Nephron (organoid): Measurements from ENCODE around the gene TAT.
"Not testable (repeated sequence)": the region's sequence is repeated elsewhere in the genome, so short reads cannot be mapped to it uniquely, and the experiment has no call there.

Experiments used
- H3K27ac Mint-ChIP-seq, 3 experiments: 2 replicates each; pipeline ENCODE4 v1.8.0; 2020; ENCODE audit warnings: mixed read lengths in 3 of 3, mild to moderate bottlenecking in 2 of 3, moderate library complexity in 1 of 3
- H3K27me3 Mint-ChIP-seq: 2 replicates; pipeline ENCODE4 v1.8.0; 2021; ENCODE audit warnings: low read depth, mild to moderate bottlenecking, moderate library complexity, mixed read lengths
- H3K36me3 Mint-ChIP-seq: 2 replicates; pipeline ENCODE4 v1.8.0; 2020; ENCODE audit warnings: low read depth, mixed read lengths
- H3K4me1 Mint-ChIP-seq: 2 replicates; pipeline ENCODE4 v1.8.0; 2020; ENCODE audit warnings: mixed read lengths
- H3K4me3 Mint-ChIP-seq, 3 experiments: 2 replicates each; pipeline ENCODE4 v1.8.0; 2020; ENCODE audit warnings: mild to moderate bottlenecking in 3 of 3, mixed read lengths in 3 of 3, moderate library complexity in 2 of 3
- H3K9me3 Mint-ChIP-seq: 2 replicates; pipeline ENCODE4 v1.8.0; 2020; ENCODE audit warnings: mixed read lengths
- TF ChIP-seq, protein P1 (sequence below), 3 experiments: fragments of 200-600 bp; sonication (generic); IDR thresholded peaks; one replicate each; pipeline ENCODE4 v1.5.0; 2021; ENCODE audit warnings: antibody characterized with exemption in 3 of 3; ENCODE audit not compliant: unreplicated experiment in 3 of 3

Gene TAT

DNA sequence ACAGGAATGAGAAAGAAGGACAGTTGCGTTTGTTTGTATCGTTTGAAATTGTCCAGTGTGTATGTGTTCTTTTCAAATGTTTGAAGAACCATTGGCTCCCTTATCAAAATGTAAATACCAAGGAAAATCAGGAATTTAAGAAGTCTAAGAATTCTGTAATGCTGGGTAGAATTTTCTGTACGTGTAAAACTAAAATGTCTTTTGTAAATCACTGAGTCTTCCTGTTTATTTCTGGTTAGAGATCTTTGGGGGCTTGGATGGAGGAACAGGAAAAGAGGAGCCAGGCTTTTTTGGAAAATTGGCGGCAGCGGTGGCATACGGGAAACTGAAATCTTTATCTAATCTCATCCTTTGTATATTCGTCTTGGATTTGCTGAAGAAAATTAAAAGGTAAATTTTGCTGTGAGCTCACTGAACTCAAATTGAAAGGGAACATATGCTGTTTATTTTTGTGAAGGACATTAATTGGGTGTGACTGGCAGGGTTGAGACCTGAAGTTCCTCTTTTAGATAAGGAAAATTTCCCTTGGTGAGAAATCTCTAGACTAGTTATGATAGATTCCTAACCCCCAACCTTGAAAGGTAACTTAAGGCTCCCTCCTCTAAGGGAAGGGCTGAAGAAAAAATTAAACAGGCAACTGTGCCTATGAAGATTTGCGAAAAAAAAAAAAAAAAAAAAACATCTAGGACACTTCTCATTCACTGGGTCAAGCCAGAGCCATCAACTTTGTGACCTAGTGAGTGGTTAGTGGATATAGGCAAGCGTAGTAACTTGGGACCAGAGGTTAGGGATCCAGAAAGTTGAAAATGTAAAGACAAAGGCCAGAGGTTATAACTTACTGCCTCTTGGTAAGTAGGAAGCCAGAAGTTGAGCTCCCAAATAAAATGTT is 10.8 kb downstream of the TAT start:
- peaks cover 4% of the 10 kb centered on the region for H3K36me3 Mint-ChIP-seq
- H3K4me1 Mint-ChIP-seq: peaks cover 15% of the 10 kb centered on the region
- peaks cover 6% of the 10 kb centered on the region for H3K27me3 Mint-ChIP-seq
- peaks cover 9% of the 10 kb centered on the region for H3K9me3 Mint-ChIP-seq
- H3K27ac Mint-ChIP-seq: peak overlapping the region; percentile 58 to 94 (median 92)
- TF ChIP-seq, protein P1, sequence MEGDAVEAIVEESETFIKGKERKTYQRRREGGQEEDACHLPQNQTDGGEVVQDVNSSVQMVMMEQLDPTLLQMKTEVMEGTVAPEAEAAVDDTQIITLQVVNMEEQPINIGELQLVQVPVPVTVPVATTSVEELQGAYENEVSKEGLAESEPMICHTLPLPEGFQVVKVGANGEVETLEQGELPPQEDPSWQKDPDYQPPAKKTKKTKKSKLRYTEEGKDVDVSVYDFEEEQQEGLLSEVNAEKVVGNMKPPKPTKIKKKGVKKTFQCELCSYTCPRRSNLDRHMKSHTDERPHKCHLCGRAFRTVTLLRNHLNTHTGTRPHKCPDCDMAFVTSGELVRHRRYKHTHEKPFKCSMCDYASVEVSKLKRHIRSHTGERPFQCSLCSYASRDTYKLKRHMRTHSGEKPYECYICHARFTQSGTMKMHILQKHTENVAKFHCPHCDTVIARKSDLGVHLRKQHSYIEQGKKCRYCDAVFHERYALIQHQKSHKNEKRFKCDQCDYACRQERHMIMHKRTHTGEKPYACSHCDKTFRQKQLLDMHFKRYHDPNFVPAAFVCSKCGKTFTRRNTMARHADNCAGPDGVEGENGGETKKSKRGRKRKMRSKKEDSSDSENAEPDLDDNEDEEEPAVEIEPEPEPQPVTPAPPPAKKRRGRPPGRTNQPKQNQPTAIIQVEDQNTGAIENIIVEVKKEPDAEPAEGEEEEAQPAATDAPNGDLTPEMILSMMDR (IDR thresholded peaks at IDR 0.05; ENCODE audit: unreplicated experiment in 3 of 3): no peak
- H3K4me3 Mint-ChIP-seq: peak overlapping the region; percentile 92 to 95 (median 92)

DNA sequence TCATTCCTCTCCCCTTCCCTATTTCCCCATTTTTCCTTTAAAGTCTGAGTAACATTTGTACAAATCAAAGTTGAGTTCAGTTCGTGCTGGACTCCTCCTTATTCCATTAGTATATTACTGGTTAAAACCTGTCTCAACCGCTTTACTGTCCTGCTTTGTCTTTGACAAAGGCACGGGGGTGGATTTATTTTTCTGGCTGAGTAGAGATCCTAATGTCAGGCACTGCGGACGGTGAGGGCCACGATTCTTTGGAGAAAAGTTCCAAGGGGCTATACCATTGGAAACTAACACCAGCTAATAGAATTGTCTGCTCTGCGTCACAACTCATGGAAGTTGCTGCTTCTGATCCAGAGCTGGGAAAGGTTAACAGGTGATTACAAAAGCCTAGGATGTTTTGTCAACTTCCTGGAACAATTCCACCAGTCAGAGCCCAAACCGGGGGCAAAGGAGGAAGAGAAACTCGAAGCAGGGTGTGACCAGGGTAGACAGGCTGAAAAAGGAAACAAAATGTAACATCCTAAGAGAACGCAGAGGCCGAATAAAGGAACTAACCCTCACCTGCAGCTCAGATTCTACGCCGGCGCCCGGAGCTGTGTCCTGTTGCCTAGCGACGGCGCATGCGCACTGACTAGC is 12.4 kb downstream of the TAT start:
- peak overlapping the region; percentile 58 to 94 (median 92) for H3K27ac Mint-ChIP-seq
- peaks cover 5% of the 10 kb centered on the region for H3K27me3 Mint-ChIP-seq
- peaks cover 4% of the 10 kb centered on the region for H3K36me3 Mint-ChIP-seq
- H3K4me1 Mint-ChIP-seq: peaks cover 15% of the 10 kb centered on the region
- peaks cover 14% of the 10 kb centered on the region for H3K9me3 Mint-ChIP-seq
- peak overlapping the region; percentile 92 to 95 (median 92) for H3K4me3 Mint-ChIP-seq
- TF ChIP-seq, protein P1 (IDR thresholded peaks at IDR 0.05; ENCODE audit: unreplicated experiment in 3 of 3): no peak

DNA sequence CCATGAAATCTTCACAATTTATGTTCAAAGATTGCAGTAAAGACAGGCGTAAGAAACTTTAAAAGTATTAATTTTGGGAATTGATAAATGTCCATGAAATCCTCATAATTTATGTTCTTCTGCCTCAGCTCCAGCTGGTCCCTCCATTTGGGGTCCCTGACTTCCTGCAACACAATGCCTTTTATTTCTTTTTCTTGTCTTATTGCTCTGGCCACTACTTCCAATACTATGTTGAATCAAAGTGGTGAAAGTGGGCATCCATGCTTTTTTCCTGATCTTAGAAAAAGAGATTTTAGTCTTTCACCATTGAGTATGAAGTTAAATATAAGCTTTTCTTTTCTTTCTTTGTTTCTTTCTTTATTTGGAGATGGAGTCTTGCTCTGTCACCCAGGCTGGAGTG is 14.3 kb downstream of the TAT start:
- Mint-ChIP-seq H3K27me3 (peaks cover 7% of the 10 kb centered on the region), H3K36me3 (peaks cover 4% of the 10 kb centered on the region), H3K27ac (no peak overlapping the region), H3K9me3 (peaks cover 14% of the 10 kb centered on the region), H3K4me3 (no peak overlapping the region), H3K4me1 (peaks cover 9% of the 10 kb centered on the region)
- TF ChIP-seq, protein P1 (IDR thresholded peaks at IDR 0.05; ENCODE audit: unreplicated experiment in 3 of 3): no peak

DNA sequence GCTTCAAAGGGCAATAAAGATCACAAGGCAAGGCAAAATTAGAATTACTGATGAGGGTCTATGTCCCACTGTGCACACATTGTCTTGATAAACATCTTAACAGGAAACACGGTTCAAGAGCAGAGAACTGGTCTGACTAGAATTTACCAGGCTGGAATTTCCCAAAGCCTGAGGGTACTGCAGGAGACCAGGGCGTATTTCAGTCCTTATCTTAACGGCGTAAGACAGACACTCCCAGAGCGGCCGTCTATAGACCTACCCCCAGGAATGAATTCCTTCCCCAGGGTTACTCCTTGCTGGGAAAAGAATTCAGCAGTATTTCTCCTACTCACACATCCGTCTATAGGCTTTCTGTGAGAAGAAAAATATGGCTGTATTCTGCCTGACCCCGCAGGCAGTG is 15.0 kb downstream of the TAT start:
- H3K27me3 Mint-ChIP-seq: peaks cover 12% of the 10 kb centered on the region
- H3K9me3 Mint-ChIP-seq: peaks cover 14% of the 10 kb centered on the region
- not testable (repeated sequence) for H3K36me3 Mint-ChIP-seq, H3K4me3 Mint-ChIP-seq, H3K27ac Mint-ChIP-seq, H3K4me1 Mint-ChIP-seq

DNA sequence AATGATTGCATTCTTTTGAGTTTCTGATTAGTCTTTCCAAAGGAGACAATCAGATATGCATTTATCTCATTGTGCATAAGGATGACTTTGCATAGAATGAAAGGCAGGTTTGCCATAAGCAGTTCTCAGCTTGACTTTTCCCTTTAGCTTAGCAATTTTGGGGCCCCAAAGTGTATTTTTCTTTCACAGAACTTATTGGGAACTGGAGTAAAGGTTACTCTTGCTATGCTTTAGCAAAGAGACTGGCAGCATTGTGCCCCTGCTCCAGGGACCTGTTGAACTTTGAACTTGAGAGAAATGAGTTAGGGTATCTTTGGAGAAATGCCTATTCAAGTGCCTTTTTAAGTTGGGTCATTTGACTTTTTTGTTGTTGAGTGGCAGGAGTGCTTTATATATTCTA is 17.0 kb downstream of the TAT start:
- Mint-ChIP-seq H3K4me3 (no peak overlapping the region), H3K9me3 (peaks cover 14% of the 10 kb centered on the region), H3K27ac (no peak overlapping the region), H3K4me1 (no peaks in the 10 kb centered on the region), H3K27me3 (peaks cover 13% of the 10 kb centered on the region), H3K36me3 (peaks cover 15% of the 10 kb centered on the region)
- TF ChIP-seq, protein P1 (IDR thresholded peaks at IDR 0.05; ENCODE audit: unreplicated experiment in 3 of 3): no peak

DNA sequence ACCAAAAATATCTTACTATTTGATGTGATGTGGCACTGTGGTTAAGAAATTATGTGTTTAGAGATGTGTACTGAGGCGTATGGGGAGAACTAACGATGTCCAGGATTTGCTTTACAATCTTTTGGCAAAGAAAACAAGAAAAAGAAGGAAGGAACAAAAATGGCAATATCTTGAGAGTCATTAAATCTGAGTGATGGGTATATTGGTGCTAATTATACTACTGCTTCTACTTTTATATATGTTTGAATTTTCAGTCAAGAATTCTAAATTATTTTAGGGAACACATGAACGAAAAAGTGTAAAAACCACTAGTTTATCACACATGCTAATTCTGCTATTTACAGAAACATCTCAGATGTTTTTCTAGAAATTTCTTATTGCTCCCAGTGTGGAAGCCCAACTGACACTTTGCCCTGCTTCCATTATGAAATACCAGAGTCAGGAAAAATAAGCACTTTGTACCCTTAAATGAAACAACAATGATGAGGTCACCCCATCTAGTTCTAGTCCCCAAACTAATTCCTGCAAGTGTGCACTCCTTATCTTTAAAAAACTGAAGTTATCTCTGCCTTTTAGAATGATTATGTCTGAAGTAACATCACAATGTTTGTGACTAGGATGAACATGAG is 18.8 kb downstream of the TAT start:
- Mint-ChIP-seq H3K36me3 (peaks cover 20% of the 10 kb centered on the region), H3K27ac (no peak overlapping the region), H3K4me3 (no peak overlapping the region), H3K4me1 (no peaks in the 10 kb centered on the region), H3K9me3 (peaks cover 14% of the 10 kb centered on the region), H3K27me3 (peaks cover 13% of the 10 kb centered on the region)
- TF ChIP-seq, protein P1 (IDR thresholded peaks at IDR 0.05; ENCODE audit: unreplicated experiment in 3 of 3): no peak
